LNCaP clone FGC (cell line): Measurements from ENCODE around the gene LDHAL6A.

ENCODE experiments used
- DNase-seq: peaks from one replicate; pipeline ENCODE4 v3.0.0-alpha.2; 2011; ENCODE audit warnings: low read depth
- H3K4me3 ChIP-seq: 2 replicates; pipeline ENCODE4 v1.5.1; 2011; ENCODE audit warnings: mild to moderate bottlenecking, low read depth, low read length, control low read depth
- TF ChIP-seq, protein P1 (sequence below): IDR thresholded peaks from 2 replicates; pipeline ENCODE4 v1.5.1; 2012; ENCODE audit warnings: mild to moderate bottlenecking; ENCODE audit not compliant: control insufficient read depth, insufficient read depth; ENCODE audit errors: extremely low read depth

The LDHAL6A gene

GRCh38 chr11:18429332-18429731 is 26.3 kb upstream of the LDHAL6A start:
- no peak for DNase-seq
- no peak overlapping the region for H3K4me3 ChIP-seq
- TF ChIP-seq, protein P1, sequence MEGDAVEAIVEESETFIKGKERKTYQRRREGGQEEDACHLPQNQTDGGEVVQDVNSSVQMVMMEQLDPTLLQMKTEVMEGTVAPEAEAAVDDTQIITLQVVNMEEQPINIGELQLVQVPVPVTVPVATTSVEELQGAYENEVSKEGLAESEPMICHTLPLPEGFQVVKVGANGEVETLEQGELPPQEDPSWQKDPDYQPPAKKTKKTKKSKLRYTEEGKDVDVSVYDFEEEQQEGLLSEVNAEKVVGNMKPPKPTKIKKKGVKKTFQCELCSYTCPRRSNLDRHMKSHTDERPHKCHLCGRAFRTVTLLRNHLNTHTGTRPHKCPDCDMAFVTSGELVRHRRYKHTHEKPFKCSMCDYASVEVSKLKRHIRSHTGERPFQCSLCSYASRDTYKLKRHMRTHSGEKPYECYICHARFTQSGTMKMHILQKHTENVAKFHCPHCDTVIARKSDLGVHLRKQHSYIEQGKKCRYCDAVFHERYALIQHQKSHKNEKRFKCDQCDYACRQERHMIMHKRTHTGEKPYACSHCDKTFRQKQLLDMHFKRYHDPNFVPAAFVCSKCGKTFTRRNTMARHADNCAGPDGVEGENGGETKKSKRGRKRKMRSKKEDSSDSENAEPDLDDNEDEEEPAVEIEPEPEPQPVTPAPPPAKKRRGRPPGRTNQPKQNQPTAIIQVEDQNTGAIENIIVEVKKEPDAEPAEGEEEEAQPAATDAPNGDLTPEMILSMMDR, result no peak

DNA sequence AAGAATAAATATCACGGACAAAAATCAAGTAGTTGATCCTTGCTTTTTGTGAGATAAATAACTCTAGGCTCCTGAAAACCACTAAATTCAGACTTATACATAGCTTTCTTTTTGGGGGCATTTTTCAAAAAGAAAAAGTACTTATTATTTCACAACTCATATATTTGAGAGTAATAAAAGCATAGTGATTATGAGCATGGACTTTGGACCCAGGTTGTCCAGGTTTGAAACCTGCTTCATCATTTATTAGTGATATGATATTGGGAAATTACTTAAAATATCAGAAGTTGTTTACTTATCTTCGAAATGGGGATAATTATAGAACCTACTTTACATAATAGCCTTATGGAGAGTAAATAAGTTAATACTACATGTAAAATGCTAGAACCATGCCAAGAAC is 17.0 kb upstream of the LDHAL6A start:
- H3K4me3 ChIP-seq, result no peak overlapping the region
- TF ChIP-seq, protein P1, result no peak
- no peak for DNase-seq

DNA sequence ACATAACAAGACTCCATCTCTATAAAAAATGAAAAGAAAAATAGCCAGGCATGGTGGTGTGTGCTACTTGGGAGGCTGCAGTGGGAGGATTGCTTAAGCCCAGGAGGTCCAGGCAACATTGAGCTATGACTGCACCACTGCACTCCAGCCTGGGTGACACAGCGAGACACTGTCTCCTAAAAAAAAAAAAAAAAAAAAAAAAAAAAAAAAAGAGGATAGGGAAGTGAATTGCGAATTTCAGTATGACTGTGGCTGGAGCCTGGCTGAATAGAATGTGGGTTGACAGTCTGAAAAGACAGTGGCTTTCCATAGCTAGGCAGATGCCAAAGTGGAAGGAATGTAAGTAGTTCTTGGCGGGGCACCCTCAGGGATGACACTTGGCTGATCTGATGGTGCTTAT is 6.4 kb upstream of the LDHAL6A start:
- TF ChIP-seq, protein P1, result no peak
- no peak for DNase-seq

DNA sequence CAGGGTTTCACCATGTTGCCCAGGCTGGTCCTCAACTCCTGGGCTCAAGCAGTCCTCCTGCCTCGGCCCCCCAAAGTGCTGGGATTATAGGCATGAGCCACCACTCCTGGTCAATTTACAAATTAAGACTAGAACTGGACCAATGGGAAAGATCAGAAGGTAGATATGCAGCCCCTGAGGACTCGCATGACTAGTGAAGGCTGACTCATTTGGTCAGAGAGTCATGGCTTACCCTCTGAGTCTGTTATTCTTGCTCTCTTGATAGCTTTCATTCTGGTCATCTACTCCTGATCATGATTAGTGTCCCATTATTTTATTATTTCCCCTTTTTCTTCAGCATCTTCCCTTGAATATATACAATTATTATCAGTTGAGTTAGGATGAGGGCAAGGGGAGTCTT is 2.7 kb upstream of the LDHAL6A start:
- DNase-seq, result no peak
- TF ChIP-seq, protein P1, result no peak
- no peak overlapping the region for H3K4me3 ChIP-seq

More for the DNA sequence above, 6.4 kb upstream of the LDHAL6A start:
- H3K4me3 ChIP-seq, result no peak overlapping the region

DNA sequence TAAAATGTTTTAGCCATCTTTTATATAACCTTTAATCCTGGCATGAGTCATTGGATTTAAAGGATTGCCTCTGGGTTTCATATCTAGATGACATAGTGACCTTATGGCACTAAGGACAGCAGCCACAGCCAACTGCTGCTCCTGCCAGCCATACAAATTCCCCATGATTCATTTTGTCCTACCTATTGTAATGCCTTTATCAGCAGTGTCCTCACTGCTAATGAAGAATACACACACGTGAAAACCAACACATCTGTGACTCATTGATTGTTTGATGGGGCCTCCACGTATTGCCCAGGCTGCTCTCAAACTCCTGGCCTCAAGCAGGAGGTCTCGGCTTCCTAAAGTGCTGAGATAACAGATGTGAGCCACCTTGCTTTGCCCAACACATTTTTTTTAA is 1.8 kb downstream of the LDHAL6A start:
- no peak overlapping the region for H3K4me3 ChIP-seq
- TF ChIP-seq, protein P1, result no peak
- DNase-seq, result peak; percentile 81

DNA sequence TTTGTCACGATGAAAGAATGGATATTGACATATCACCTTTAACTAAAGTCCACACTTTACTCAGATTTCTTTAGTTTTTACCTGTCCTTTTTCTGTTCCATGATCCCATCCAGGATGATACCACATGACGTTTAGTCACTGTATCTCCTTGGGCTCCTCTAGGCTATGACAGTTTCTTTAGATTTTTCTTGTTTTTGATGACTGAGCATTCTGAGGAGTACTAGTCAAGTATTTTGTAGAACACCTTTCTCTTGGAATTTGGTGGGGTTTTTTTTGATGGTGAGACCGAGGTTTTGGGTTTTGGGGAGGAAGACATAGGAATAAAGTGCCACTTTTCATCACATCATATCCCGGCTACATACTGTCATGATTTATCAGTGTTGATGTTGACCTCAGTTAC is 4.0 kb downstream of the LDHAL6A start:
- TF ChIP-seq, protein P1, result no peak
- DNase-seq, result no peak

GRCh38 chr11:18461909-18462308 is 6.3 kb downstream of the LDHAL6A start:
- TF ChIP-seq, protein P1, result no peak

More for the DNA sequence above, 4.0 kb downstream of the LDHAL6A start:
- H3K4me3 ChIP-seq, result no peak overlapping the region

More at GRCh38 chr11:18461909-18462308, 6.3 kb downstream of the LDHAL6A start:
- no peak for DNase-seq
- no peak overlapping the region for H3K4me3 ChIP-seq
